ENCODE data around the gene PTPRM. TPM values are rescaled to one million over a fixed set of nuclear protein-coding genes. Genes with fewer than 3 reads are reported as not detected.

PTPRM gene
- 13.9 TPM for polyA plus RNA-seq (2013, experiment 1 of 4)
- 18.3 TPM for polyA plus RNA-seq (2013, experiment 2 of 4)
- 19.9 TPM for polyA plus RNA-seq (2013, experiment 3 of 4)
- 24.9 TPM for polyA plus RNA-seq (2013, experiment 4 of 4)

DNA sequence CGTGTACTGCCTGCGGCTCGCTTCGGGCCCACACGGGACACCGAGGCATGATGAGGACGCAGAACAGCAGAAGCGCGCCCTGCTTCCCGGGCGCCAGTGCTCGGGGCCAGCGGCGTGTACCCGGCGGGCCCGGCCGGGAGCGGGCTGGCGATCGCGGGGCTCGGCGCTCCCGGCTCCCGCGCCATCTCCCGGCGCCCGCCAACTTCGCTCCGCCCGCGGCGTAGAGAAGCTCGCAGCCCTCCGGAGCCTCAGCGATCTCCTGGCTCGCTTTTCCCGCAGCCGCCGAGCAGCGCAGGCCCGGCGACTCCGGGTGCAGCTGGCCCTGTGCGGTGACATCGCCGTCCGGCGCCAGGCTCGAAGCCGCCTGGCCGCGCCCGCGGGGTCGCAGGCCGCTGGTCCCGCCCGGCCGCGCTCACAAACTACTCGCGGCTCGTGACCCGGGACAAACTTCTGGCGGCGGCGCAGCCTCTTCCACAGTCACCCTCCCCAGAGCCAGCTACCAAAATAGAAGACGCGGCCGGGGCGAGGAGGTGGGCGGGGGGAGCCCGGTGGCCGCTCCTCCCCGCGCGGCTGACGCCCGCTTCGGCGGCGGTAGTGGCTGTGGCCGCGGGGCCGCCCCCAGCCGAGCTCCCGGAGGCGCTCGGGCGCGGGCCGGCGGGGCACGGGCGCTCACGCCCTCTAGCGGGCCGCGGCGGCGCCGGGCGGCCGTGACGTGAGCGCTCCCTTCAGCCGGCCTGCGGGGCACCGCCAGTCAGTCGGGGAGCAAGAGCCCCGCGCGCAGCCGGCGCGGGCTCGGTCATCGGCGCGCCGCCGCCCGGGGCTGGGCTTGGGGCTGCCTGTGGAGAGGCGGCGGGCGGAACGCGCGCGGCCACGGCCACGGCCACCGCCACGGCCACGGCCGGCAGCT, at the start of gene PTPRM:
TSS of gene PTPRM (plus strand) at position 750 of the 907 bp plus-strand sequence. CDS start 503 bp downstream, outside the sequence.
- Histone ChIP-seq H3K4me3 (ENCODE audit: insufficient read depth, low read depth, low read length) (peak within 1 kb of the TSS; percentile 56), H3K27ac (ENCODE audit: insufficient read depth, low read depth, low read length, poor library complexity, severe bottlenecking) (no peak within 1 kb of the TSS), H3K9me3 (ENCODE audit: control insufficient read depth, low read length) (no peaks in the 10 kb centered on the region), H3K36me3 (ENCODE audit: control insufficient read depth, insufficient read depth, low read length) (no peaks in the 10 kb centered on the region), H3K27me3 (ENCODE audit: control insufficient read depth, insufficient read depth, low read length, poor library complexity, severe bottlenecking) (peaks cover 38% of the 10 kb centered on the region), H3K4me1 (ENCODE audit: control insufficient read depth, insufficient read depth, low read length) (no peaks in the 10 kb centered on the region)
- 0% methylated on average over 139 of the region's 139 CpGs for WGBS, 2 experiments

DNA sequence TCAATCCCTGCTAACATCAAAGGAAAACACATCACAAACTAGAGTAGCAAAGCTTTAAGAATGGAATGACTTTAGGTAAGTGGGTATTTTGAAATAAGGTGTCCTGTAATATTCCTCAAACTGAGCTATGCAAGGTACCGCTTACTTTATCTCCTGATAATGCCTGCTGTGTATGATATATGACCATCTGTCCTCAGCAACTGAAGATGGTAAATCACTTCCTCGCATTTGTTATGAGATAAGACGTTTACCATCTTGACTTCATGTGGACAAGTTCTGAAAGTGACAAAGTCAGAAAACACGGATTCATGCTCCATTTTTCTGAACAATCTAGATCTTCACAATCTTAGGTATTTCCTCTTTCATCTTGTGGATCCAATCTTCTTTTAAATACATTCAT, 49.3 kb upstream of the PTPRM start:
- H3K36me3 ChIP-seq (ENCODE audit: control insufficient read depth, insufficient read depth, low read length) = no peaks in the 10 kb centered on the region
- H3K9me3 ChIP-seq (ENCODE audit: control insufficient read depth, low read length) = no peaks in the 10 kb centered on the region
- 95 to 98% methylated on average over 4 of the region's 4 CpGs for WGBS, 2 experiments
- peaks cover 3% of the 10 kb centered on the region for H3K4me1 ChIP-seq (ENCODE audit: control insufficient read depth, insufficient read depth, low read length)
- no peaks in the 10 kb centered on the region for H3K27me3 ChIP-seq (ENCODE audit: control insufficient read depth, insufficient read depth, low read length, poor library complexity, severe bottlenecking)
- H3K4me3 ChIP-seq (ENCODE audit: insufficient read depth, low read depth, low read length) = no peak overlapping the region
- H3K27ac ChIP-seq (ENCODE audit: insufficient read depth, low read depth, low read length, poor library complexity, severe bottlenecking) = no peak overlapping the region

DNA sequence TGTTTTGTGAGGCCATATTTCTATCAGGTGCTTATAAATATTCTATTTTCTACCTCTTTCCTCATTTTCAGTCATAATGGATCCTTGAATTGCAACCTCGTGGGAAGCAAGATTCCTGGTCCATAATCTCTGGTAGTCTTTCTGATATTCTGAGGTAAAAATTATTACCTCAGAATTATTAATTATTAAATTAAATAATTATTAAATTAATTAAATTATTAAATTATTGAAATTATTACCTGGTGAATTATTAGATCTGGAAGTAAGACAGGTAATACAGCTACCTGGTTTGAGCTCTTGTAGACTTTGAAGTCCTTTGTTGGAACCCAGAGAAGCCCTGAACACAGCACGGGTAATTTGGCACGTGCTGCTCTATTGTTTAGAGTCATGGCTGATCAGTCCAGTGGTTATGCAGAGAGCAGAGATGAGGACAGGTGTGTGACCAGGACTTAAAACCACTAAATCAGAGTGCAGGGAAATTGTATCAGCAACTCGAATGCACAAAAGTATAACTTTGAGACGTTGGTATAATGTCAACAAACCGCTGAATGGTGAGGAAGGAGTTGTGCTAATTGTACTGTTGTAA, 46.8 kb upstream of the PTPRM start:
- no peak overlapping the region for H3K4me3 ChIP-seq (ENCODE audit: insufficient read depth, low read depth, low read length)
- no peaks in the 10 kb centered on the region for H3K27me3 ChIP-seq (ENCODE audit: control insufficient read depth, insufficient read depth, low read length, poor library complexity, severe bottlenecking)
- peaks cover 13% of the 10 kb centered on the region for H3K4me1 ChIP-seq (ENCODE audit: control insufficient read depth, insufficient read depth, low read length)
- H3K9me3 ChIP-seq (ENCODE audit: control insufficient read depth, low read length) = no peaks in the 10 kb centered on the region
- 90% methylated on average over 5 of the region's 6 CpGs for WGBS, 2 experiments
- no peaks in the 10 kb centered on the region for H3K36me3 ChIP-seq (ENCODE audit: control insufficient read depth, insufficient read depth, low read length)
- H3K27ac ChIP-seq (ENCODE audit: insufficient read depth, low read depth, low read length, poor library complexity, severe bottlenecking) = no peak overlapping the region

DNA sequence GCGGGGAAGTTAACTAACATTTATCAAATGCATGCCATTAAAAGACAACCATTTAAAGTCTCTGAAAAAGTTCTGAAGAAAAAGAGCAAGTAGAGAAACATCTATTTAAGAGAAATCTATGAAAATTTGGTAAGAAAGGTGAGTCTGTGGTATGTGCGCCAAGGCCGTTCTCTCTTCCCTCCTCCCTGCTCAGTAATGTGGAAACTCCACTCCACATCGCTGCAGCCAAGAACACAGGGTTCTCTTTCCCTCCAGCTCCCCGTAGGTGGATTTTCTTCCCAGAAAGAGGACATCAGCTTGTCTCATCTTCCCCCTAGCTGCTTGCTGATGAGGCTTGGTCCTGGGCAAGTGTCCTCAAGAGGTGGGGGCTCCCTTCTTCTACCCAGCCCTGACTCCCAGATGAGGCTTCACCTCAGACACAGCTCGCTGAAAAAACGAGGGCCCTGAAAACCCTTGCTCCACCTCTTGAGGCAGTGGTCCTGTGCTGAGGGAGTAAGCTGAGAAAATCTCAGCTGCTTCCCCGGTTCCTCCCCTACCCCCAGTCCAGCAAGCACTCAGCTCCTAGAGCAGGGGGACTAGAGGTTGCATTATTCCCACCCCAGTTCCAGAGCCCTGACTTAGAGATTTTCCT, 45.8 kb upstream of the PTPRM start:
- Histone ChIP-seq H3K27ac (ENCODE audit: insufficient read depth, low read depth, low read length, poor library complexity, severe bottlenecking) (no peak overlapping the region), H3K27me3 (ENCODE audit: control insufficient read depth, insufficient read depth, low read length, poor library complexity, severe bottlenecking) (no peaks in the 10 kb centered on the region), H3K9me3 (ENCODE audit: control insufficient read depth, low read length) (no peaks in the 10 kb centered on the region), H3K4me3 (ENCODE audit: insufficient read depth, low read depth, low read length) (no peak overlapping the region), H3K36me3 (ENCODE audit: control insufficient read depth, insufficient read depth, low read length) (no peaks in the 10 kb centered on the region), H3K4me1 (ENCODE audit: control insufficient read depth, insufficient read depth, low read length) (peaks cover 13% of the 10 kb centered on the region)
- WGBS, 2 experiments = 87 to 92% methylated on average over 7 of the region's 8 CpGs

DNA sequence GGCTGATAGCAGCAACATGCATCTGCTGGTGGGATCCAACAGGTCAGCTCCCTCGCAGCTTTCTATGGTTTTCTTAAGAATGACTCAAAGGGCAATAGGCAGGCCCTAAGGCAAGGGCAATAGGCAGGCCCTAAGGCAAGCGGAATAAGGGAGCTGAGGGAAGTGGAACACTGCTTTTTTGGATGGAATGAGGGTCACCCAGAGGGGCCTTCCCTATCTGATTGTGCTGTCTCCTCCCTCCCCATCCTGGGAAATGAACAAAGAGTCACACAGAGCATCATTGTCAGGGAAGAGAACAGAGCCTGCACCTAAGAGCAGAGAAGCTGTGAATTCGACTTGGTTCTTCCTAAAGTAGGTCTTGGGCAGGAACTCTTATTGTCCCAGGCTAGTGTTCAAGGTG, 43.3 kb upstream of the PTPRM start:
- WGBS, 2 experiments = 62 to 66% methylated on average over 3 of the region's 3 CpGs
- Histone ChIP-seq H3K4me1 (ENCODE audit: control insufficient read depth, insufficient read depth, low read length) (peaks cover 13% of the 10 kb centered on the region), H3K27ac (ENCODE audit: insufficient read depth, low read depth, low read length, poor library complexity, severe bottlenecking) (no peak overlapping the region), H3K9me3 (ENCODE audit: control insufficient read depth, low read length) (no peaks in the 10 kb centered on the region), H3K4me3 (ENCODE audit: insufficient read depth, low read depth, low read length) (no peak overlapping the region), H3K36me3 (ENCODE audit: control insufficient read depth, insufficient read depth, low read length) (no peaks in the 10 kb centered on the region), H3K27me3 (ENCODE audit: control insufficient read depth, insufficient read depth, low read length, poor library complexity, severe bottlenecking) (no peaks in the 10 kb centered on the region)

DNA sequence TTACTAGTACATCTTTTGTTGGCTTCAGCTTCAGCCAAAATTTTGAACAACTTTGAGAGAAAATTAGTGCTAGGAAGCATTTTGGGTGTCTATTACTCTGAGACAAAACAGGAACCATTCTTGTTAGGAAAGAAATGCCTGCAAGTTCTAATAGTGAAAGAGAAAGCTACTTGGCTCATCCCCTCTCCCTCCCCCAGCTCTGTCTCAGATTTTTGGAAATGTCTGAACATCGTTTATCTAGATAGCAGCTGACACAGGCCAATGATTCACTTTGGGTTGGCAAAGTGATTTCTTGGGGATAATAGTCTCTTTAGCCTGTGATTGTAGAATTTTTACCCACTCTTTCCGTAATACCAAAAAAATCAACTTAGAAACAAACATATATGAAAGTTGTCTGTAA, 42.3 kb upstream of the PTPRM start:
- Histone ChIP-seq H3K27me3 (ENCODE audit: control insufficient read depth, insufficient read depth, low read length, poor library complexity, severe bottlenecking) (no peaks in the 10 kb centered on the region), H3K27ac (ENCODE audit: insufficient read depth, low read depth, low read length, poor library complexity, severe bottlenecking) (no peak overlapping the region), H3K9me3 (ENCODE audit: control insufficient read depth, low read length) (no peaks in the 10 kb centered on the region), H3K36me3 (ENCODE audit: control insufficient read depth, insufficient read depth, low read length) (no peaks in the 10 kb centered on the region), H3K4me3 (ENCODE audit: insufficient read depth, low read depth, low read length) (no peak overlapping the region), H3K4me1 (ENCODE audit: control insufficient read depth, insufficient read depth, low read length) (peaks cover 13% of the 10 kb centered on the region)
- WGBS, 2 experiments = 91% methylated on average over 1 of the region's 2 CpGs; no CpG with 5 or more reads in 1 of the 2 experiments

DNA sequence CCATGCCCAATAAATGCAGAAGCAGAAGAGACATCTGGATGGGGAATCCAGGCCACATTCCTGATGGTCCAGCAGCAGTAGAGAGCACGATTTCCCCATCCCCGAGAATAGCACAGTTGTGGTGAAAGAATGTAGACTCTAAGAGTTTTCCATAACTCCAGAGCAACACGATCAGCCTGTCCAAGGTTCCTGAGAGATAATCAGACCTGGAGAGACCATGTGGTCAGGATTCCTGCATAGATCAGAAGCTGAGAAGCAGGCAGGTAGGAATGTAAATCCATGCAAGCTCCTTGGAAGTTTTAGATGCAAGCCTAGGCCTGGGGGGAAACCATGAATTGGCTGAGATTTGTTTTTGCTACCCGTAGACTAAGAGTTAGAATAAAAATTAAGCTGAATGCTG, 34.2 kb upstream of the PTPRM start:
- no peaks in the 10 kb centered on the region for H3K4me1 ChIP-seq (ENCODE audit: control insufficient read depth, insufficient read depth, low read length)
- H3K27me3 ChIP-seq (ENCODE audit: control insufficient read depth, insufficient read depth, low read length, poor library complexity, severe bottlenecking) = no peaks in the 10 kb centered on the region
- no peaks in the 10 kb centered on the region for H3K36me3 ChIP-seq (ENCODE audit: control insufficient read depth, insufficient read depth, low read length)
- no peak overlapping the region for H3K27ac ChIP-seq (ENCODE audit: insufficient read depth, low read depth, low read length, poor library complexity, severe bottlenecking)
- no peaks in the 10 kb centered on the region for H3K9me3 ChIP-seq (ENCODE audit: control insufficient read depth, low read length)
- H3K4me3 ChIP-seq (ENCODE audit: insufficient read depth, low read depth, low read length) = no peak overlapping the region
- WGBS, 2 experiments = 91% methylated on average over 4 of the region's 4 CpGs

DNA sequence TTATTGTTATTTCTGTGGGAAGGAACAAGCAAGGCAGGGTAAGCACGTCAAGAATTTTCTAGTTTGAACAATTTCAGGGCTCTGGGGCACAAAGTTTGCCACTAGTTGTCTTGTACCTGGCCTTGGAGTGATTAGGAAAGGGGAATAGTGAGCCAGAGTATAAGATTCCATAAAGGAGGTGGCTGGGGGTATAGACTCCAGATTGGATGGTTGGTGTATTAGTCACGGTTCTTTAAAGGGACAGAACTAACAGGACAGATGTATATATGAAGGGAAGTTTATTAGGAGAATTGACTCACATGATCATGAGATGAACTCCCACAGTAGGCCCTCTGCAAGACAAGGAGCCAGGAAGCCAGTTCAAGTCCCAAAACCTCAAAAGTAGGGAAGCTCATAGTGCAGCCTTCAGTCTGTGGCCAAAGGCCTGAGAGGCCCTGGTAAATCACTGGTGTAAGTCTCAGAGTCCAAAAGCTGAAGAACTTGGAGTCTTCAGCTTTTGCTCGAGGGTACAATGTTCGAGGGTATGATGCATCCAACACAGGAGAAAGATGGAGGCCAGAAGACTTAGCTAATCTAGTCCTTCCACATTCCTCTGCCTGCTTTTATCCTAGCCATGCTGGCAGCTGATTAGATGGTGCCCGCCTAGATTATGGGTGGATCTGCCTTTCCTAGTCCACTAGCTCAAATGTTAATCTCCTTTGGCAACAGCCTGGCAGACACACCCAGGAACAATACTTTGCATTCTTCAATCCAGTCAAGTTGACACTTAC, 31.5 kb upstream of the PTPRM start:
- 92 to 94% methylated on average over 5 of the region's 5 CpGs for WGBS, 2 experiments
- Histone ChIP-seq H3K9me3 (ENCODE audit: control insufficient read depth, low read length) (no peaks in the 10 kb centered on the region), H3K4me1 (ENCODE audit: control insufficient read depth, insufficient read depth, low read length) (no peaks in the 10 kb centered on the region), H3K36me3 (ENCODE audit: control insufficient read depth, insufficient read depth, low read length) (no peaks in the 10 kb centered on the region), H3K27me3 (ENCODE audit: control insufficient read depth, insufficient read depth, low read length, poor library complexity, severe bottlenecking) (no peaks in the 10 kb centered on the region), H3K4me3 (ENCODE audit: insufficient read depth, low read depth, low read length) (no peak overlapping the region), H3K27ac (ENCODE audit: insufficient read depth, low read depth, low read length, poor library complexity, severe bottlenecking) (no peak overlapping the region)

DNA sequence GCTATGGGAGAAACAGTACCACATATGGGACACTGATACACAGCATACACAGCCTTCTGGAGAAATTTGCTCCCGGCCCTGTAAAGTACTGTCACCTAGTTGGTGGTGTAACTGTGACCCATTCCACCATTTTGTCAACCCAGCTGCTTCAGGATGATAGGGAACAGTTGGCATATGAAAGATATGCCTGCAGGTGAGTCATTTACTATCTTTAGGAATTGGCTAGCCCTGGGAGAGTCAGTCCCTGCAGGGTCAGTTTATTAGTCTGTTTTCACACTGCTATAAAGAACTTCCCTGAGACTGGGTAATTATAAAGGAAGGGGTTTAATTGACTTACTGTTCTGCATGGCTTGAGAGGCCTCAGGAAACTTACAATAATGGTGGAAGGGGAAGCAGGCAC, 30.0 kb upstream of the PTPRM start:
- no peak overlapping the region for H3K27ac ChIP-seq (ENCODE audit: insufficient read depth, low read depth, low read length, poor library complexity, severe bottlenecking)
- no peaks in the 10 kb centered on the region for H3K27me3 ChIP-seq (ENCODE audit: control insufficient read depth, insufficient read depth, low read length, poor library complexity, severe bottlenecking)
- no peaks in the 10 kb centered on the region for H3K36me3 ChIP-seq (ENCODE audit: control insufficient read depth, insufficient read depth, low read length)
- no peaks in the 10 kb centered on the region for H3K9me3 ChIP-seq (ENCODE audit: control insufficient read depth, low read length)
- 85 to 94% methylated on average over 1 of the region's 1 CpG for WGBS, 2 experiments
- no peaks in the 10 kb centered on the region for H3K4me1 ChIP-seq (ENCODE audit: control insufficient read depth, insufficient read depth, low read length)
- no peak overlapping the region for H3K4me3 ChIP-seq (ENCODE audit: insufficient read depth, low read depth, low read length)

All from ectodermal cell (in vitro differentiated cells).